Astrocyte of the hippocampus (primary cell): ENCODE results near the gene C2orf74.
"Not testable (repeated sequence)": the region's sequence is repeated elsewhere in the genome, so short reads cannot be mapped to it uniquely, and the experiment has no call there.

Experiments used
- DNase-seq: peaks from one replicate; pipeline ENCODE4 v3.0.0; 2011; ENCODE audit warnings: low read depth, low spot score

The C2orf74 gene

GRCh38 chr2:61173116-61173515 lies 11.1 kb downstream of the C2orf74 start:
- no peak for DNase-seq

GRCh38 chr2:61175036-61175435 lies 13.0 kb downstream of the C2orf74 start:
- DNase-seq = no peak

- DNase-seq = peak; percentile 98
Observed at GRCh38 chr2:61176755-61177726, 15.1 kb downstream of the C2orf74 start.

DNA sequence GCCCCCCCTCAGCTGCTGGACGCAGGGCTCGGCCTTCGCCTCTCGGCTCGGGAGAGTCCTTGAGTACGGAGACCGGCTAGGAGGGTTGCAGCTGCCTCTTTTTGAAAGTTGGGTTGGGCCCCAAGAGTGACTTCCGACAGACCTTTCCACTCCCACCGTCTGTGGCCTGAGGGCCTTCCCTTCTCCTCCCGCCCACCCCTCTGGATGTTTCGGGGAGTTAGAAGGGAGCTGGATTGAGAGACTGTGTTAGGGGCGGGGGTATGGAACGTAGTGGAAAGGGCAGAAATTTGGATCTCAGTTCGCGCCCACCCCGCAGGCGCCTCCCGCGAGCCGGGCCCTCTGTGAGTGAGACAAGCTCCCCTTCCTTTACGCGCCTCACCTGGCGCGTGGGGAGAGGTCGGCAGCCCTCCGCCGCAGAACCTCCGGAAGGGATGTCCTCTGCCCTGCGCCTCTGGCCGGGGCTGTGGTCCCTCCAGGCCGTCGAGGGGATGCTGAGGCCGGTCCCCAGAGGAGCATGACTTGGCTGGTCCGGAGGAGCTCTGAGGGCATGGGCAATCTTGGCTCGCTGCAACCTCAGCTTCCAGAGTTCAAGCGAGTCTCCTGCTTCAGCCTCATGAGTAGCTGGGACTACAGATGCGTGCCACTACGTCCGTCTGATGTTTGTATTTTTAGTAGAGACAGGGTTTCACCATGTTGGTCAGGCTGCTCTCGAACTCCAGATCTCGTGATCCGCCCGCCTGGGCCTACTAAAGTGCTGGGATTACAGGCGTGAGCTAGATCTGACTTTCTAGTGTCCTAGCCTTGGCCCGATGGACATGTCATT lies 15.9 kb downstream of the C2orf74 start:
- peak; percentile 55 for DNase-seq

DNA sequence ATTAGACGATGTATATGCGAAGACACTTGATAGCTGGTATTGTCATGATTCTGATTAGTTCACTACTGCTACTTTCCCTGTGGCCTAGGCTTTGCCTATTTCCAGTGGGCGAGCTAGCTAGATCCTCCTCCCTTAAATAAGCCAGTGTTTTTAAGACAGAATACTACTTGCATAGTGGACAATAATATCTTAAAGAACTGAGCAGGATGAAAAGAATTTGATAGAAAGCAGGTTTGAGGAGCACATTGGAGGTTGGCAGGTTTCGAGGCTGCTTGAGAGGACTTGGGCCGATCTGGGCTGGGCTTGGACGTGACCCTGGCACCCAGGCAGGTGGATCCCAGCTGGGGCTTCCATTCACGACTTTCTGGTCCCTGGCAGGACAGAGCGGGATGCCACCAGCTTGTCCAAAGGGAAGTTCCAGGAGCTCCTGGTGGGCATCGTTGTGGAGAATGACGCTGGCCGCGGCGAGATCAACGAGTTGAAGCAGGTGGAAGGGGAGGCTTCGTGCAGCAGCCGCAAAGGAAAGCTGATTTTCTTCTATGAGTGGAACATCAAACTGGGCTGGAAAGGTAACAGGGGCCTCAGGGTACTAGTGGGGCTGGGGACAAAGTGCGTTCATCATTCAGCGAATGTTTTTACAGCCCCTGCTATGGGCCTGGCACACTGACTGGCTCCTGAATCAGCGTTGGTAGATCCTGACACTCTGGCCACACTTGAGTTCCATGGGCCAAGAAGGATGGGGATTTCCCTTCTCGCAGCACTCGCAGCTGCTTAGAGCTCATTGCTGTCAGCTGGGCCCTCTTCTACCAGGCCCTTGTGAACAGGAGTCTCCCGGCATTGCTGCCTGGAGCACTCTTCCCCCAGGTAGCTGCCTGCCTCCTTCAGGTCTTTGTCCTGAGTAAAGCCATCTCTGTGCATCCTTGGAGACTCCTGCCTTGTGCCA lies 16.9 kb downstream of the C2orf74 start:
- peak; percentile 44 for DNase-seq

DNA sequence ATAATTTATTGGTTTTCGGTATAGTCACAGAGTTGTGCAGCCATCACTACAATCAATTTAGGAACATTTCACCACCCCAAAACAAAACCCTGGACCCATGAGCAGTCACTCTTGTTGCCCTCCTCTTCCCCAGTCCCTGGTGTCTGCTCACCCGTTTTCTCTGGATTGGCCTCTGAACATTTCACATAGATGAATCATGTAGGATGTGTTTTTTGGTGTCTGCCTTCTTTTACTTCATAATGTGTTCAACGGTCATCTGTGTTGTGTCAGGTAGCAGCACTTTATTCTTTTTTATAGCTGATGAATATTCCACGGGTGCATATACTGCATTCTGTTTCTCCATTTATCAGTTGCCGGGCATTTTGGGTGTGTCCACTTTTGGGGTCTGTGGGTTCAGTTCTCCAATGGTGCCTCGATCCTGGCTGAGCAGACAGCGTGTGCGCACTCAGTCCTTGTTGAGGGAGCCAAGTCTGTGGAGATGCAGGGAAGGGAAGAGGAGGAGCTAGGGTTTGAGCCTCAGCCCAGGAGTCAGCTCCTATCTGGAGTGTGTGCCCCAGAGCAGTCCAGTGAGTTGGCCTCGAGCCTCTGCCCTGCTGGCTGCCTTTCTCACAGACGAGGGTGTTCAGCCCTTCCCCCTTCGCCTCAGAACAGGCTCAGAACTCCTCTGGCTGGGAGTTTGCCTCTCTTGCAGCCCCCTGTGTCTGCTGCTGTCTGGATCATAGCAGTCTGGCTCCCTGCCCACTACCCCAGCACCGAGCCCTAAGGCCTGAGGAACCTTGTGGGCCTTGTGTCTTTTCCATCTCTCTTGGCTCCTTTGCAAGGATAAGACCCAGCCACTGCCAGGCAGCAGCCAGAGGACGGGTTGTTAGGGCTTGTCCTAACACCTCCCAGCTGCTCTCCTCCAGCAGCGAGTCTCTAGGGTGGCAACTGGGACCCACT lies 18.0 kb downstream of the C2orf74 start:
- peak; percentile 70 for DNase-seq

DNA sequence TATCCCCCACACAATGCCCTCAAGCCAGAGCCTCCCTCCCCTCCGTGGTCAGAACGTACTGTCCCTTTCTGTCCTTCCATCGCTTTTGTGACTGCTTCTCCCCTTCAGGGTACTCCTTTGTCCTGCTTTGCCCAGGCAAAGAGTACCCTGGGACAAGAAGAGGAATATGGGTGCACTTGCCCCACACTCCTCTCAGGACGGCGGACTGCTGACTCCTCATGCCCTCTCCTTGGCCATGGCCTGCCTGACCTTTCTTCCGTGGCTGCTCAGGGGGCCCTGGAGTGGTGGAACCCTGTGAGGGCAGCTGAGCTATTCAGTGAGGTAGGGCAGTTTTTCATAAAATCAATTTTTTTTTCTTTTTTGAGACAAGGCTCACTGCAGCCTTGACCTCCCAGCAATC lies 18.7 kb downstream of the C2orf74 start:
- no peak for DNase-seq

- no peak for DNase-seq
Observed at GRCh38 chr2:61181382-61182058, 19.5 kb downstream of the C2orf74 start.

- no peak for DNase-seq
Observed at GRCh38 chr2:61182059-61182383, 20.0 kb downstream of the C2orf74 start.

DNA sequence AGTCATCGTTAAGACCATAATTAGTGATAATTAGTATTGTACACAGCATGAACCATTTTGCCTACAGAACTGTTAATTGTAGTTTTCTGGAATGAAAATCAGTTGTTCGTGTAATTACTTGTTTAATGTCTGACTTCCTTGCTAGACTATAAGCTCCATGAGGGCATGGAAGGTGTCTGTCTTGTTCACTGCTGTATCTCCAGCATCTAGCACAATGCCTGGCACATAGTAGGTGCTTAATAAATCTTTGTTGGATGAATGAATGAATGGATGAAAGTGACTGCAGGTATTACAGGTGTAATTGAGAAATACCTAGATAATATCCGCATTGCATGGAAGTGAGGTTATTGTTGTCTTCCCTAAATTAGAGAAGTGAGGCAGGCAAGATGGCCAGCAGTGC lies 21.8 kb downstream of the C2orf74 start:
- no peak for DNase-seq

DNA sequence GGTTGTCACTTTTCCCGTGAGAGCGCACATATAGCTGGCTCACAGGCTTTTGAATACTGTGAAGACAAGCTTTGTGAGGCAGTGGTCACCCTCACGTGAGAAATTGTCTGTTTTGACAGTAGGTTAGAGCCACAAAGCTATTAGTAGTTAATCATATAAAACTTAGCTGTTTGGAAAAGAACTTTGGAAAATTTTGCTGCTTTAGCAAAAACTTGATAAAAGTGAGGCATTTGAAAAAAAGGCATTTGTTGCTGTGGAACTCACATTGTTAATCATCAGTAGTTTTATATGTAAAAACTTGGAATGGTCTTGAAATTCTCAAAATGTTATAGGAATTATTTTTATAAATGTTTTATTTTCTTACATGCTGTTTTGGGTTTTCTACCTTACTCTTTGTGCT lies 22.3 kb downstream of the C2orf74 start:
- DNase-seq = no peak

GRCh38 chr2:61185231-61185728 lies 23.3 kb downstream of the C2orf74 start:
- DNase-seq = no peak

DNA sequence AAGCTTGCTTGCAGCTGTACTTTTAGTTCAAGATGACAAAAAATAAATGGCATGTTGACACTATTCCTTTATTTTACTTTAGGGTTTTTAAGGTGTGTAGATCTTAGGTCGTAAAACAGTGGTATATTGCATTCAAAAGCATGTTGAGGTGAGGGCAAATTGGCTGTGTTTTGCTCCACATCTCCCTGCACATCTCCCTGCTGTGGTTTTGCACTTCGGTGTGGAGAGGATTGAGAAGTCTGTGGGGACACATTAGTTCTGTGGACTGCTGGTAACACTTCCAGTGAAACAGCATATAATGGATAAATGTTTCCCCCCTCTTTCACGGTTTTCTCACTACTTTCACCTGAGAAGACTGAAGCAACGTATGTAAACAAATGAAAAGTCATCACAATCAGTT lies 25.1 kb downstream of the C2orf74 start:
- no peak for DNase-seq

GRCh38 chr2:61193670-61194561 lies 31.9 kb downstream of the C2orf74 start:
- no peak for DNase-seq

GRCh38 chr2:61194646-61195045 lies 32.7 kb downstream of the C2orf74 start:
- not testable (repeated sequence) for DNase-seq

DNA sequence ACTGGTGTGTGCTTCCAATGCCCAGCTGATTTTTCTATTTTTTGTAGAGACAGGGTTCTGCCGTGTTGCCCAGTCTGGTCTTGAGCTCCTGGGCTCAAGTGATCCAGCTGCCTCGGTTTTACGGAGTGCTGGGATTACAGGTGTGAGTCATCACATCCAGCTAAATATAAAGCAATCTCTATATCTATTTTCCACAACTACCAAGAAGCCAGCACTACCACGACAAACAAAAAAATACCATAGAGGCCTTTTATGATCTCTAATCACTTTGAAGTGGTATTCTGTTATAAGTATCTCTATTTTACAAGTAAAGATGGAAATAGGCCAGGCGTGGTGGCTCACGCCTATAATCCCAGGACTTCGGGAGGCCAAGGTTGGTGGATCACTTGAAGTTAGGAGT lies 34.7 kb downstream of the C2orf74 start:
- no peak for DNase-seq

GRCh38 chr2:61205132-61205531 lies 43.1 kb downstream of the C2orf74 start:
- DNase-seq = no peak

- no peak for DNase-seq
Observed at GRCh38 chr2:61210332-61210981, 48.5 kb downstream of the C2orf74 start.
